Measurements from ENCODE around the gene PDLIM1.

Gene PDLIM1

GRCh38 chr10:95287281-95287680 is 3.5 kb downstream of the PDLIM1 start:
- no peak for DNase-seq

GRCh38 chr10:95286707-95287106 is 4.1 kb downstream of the PDLIM1 start:
- DNase-seq: no peak

GRCh38 chr10:95285556-95285955 is 5.2 kb downstream of the PDLIM1 start:
- no peak for DNase-seq

GRCh38 chr10:95284807-95285206 is 6.0 kb downstream of the PDLIM1 start:
- DNase-seq: no peak

GRCh38 chr10:95282107-95282506 is 8.7 kb downstream of the PDLIM1 start:
- DNase-seq: no peak

- DNase-seq: no peak
Observed at GRCh38 chr10:95281206-95281605, 9.6 kb downstream of the PDLIM1 start.

GRCh38 chr10:95280637-95281036 is 10.2 kb downstream of the PDLIM1 start:
- DNase-seq: no peak

GRCh38 chr10:95279042-95279820 is 11.6 kb downstream of the PDLIM1 start:
- DNase-seq: no peak

GRCh38 chr10:95278061-95278988 is 12.5 kb downstream of the PDLIM1 start:
- no peak for DNase-seq

GRCh38 chr10:95277614-95278013 is 13.2 kb downstream of the PDLIM1 start:
- DNase-seq: no peak

- DNase-seq: no peak
Observed at GRCh38 chr10:95277201-95277570, 13.6 kb downstream of the PDLIM1 start.

GRCh38 chr10:95276367-95277200 is 14.2 kb downstream of the PDLIM1 start:
- no peak for DNase-seq

- no peak for DNase-seq
Observed at GRCh38 chr10:95275726-95276366, 15.0 kb downstream of the PDLIM1 start.

- no peak for DNase-seq
Observed at GRCh38 chr10:95273393-95274312, 17.1 kb downstream of the PDLIM1 start.

- DNase-seq: no peak
Observed at GRCh38 chr10:95268438-95268837, 22.4 kb downstream of the PDLIM1 start.

GRCh38 chr10:95267251-95267650 is 23.6 kb downstream of the PDLIM1 start:
- no peak for DNase-seq

- no peak for DNase-seq
Observed at GRCh38 chr10:95266674-95267095, 24.1 kb downstream of the PDLIM1 start.

- no peak for DNase-seq
Observed at GRCh38 chr10:95265572-95265971, 25.2 kb downstream of the PDLIM1 start.

GRCh38 chr10:95264227-95265051 is 26.4 kb downstream of the PDLIM1 start:
- DNase-seq: no peak

- no peak for DNase-seq
Observed at GRCh38 chr10:95263864-95264226, 27.0 kb downstream of the PDLIM1 start.
